ENCODE measurements around the gene CNTN1.
A peak's percentile ranks its signal among the peaks of the same experiment; 100 is the strongest.

CNTN1 gene

GRCh38 chr12:40646911-40647310, 45.3 kb upstream of the CNTN1 start:
- ChIA-PET POLR2A (ENCODE audit: low non-redundant PET) (no interaction called here), CTCF (no interaction called here)
- no peak for DNase-seq (ENCODE audit: low spot score)
- no peak overlapping the region for H3K27ac ChIP-seq
- TF ChIP-seq CTCF (conservative IDR thresholded peaks at IDR 0.05; ENCODE audit: low read depth), result no peak

DNA sequence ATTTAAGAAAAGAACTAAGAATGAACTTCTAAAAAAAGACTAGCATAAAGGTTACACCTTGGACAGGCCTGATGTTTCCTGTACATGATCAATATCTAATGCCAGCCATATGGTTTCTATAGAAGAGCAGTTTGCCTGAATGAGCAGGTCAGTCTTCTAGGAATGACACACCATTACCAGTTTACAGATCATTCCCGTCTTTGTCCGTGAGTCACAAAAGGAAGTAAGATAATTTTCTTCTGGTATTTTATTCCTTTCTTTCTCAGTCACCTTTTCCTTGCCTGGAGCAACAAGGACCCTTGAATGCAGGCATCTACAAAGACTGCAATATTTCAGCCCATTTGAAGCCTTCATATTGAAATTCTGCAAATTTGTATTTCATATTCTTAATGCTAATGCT, 44.6 kb upstream of the CNTN1 start:
- ChIA-PET POLR2A (ENCODE audit: low non-redundant PET) (no interaction called here), CTCF (no interaction called here)
- H3K27ac ChIP-seq, result no peak overlapping the region
- TF ChIP-seq CTCF (conservative IDR thresholded peaks at IDR 0.05; ENCODE audit: low read depth), result no peak
- peak; percentile 16 for DNase-seq (ENCODE audit: low spot score)

DNA sequence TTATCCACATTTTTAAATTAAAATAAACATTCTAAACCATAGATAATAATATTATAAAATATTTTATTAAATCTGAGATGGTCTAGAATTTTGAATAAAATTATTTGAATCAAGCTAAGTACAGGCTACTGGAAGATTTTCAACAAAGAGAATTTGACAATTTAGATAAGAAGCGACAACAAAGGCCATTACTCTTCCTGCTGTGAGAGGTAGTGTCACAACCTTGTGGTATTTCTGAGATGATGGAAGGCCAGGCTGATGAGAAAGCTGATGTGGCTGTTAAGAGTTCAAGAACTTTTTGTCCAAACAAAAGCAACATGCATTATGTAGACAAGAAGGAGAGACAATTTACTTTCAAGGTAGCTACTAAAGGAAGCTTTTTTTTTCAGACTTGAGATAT, 43.7 kb upstream of the CNTN1 start:
- H3K27ac ChIP-seq, result no peak overlapping the region
- ChIA-PET CTCF (interaction anchor here (0.6 to 0.7 kb wide), 2 partner anchors 597 to 651 kb away, joined by 3 to 4 read pairs; no protein-coding TSS in a partner anchor), POLR2A (ENCODE audit: low non-redundant PET) (no interaction called here)
- no peak for TF ChIP-seq CTCF (conservative IDR thresholded peaks at IDR 0.05; ENCODE audit: low read depth)
- no peak for DNase-seq (ENCODE audit: low spot score)

- DNase-seq (ENCODE audit: low spot score), result no peak
- TF ChIP-seq CTCF (conservative IDR thresholded peaks at IDR 0.05; ENCODE audit: low read depth), result no peak
- POLR2A ChIA-PET (ENCODE audit: low non-redundant PET), result no interaction called here
- CTCF ChIA-PET, result interaction anchor here (0.5 kb wide), 1 partner anchor 57 kb away, joined by 3 read pairs; no protein-coding TSS in a partner anchor
- H3K27ac ChIP-seq, result no peak overlapping the region
Observed at GRCh38 chr12:40650038-40650704, 42.1 kb upstream of the CNTN1 start.

DNA sequence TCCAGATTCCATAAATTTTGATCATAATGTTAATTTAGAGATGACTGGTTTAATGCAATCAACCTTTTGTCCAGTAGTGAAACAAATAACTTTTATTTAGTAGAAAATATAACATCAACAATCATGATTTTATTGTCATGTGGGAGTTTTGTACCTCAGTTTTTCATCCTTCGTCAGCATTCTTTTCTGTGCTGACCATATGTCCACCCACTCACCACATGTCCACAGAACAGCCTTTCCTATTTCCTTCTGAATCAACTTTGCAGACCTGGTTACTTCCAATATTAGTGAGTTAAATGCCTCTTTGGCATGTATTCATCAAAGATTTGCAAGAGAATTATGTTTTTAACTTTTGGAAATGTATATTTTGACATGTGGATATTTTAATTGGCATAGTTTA, 36.8 kb upstream of the CNTN1 start:
- ChIA-PET CTCF (interaction anchor here (0.7 kb wide), 1 partner anchor 19 kb away, joined by 4 read pairs; no protein-coding TSS in a partner anchor), POLR2A (ENCODE audit: low non-redundant PET) (no interaction called here)
- no peak for TF ChIP-seq CTCF (conservative IDR thresholded peaks at IDR 0.05; ENCODE audit: low read depth)
- no peak overlapping the region for H3K27ac ChIP-seq
- no peak for DNase-seq (ENCODE audit: low spot score)

DNA sequence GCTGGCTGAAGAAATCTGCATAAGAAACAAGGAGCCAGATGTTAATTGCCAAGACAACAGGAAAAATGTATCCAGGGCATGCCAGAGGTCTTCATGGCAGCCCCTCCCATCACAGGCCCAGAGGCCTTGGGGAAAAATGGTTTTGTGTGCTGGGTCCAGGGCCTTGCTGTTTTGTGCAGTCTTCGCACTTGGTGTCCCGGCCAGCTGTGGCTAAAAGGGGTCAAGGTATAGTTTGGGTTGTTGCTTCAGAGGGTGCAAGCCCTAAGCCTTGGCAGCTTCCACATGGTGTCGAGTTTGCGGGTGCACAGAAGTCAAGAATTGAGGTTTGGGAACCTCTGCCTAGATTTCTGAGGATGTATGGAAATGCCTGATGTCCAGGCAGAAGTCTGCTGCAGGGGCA, 29.9 kb upstream of the CNTN1 start:
- no peak for DNase-seq (ENCODE audit: low spot score)
- POLR2A ChIA-PET (ENCODE audit: low non-redundant PET), result no interaction called here
- H3K27ac ChIP-seq, result no peak overlapping the region
- no peak for TF ChIP-seq CTCF (conservative IDR thresholded peaks at IDR 0.05; ENCODE audit: low read depth)
- CTCF ChIA-PET, result no interaction called here
